Anterior cingulate cortex (tissue), 58 donors: ENCODE measurements around the gene PCDHGA6.
A peak's percentile ranks its signal among the peaks of the same experiment; 100 is the strongest.
"Not testable (repeated sequence)": the region's sequence is repeated elsewhere in the genome, so short reads cannot be mapped to it uniquely, and the experiment has no call there.

Source experiments
- DNase-seq, 58 donors: peaks; one replicate each; lab custom pipeline; 2025; lab: John Stamatoyannopoulos, UW

Gene PCDHGA6

DNA sequence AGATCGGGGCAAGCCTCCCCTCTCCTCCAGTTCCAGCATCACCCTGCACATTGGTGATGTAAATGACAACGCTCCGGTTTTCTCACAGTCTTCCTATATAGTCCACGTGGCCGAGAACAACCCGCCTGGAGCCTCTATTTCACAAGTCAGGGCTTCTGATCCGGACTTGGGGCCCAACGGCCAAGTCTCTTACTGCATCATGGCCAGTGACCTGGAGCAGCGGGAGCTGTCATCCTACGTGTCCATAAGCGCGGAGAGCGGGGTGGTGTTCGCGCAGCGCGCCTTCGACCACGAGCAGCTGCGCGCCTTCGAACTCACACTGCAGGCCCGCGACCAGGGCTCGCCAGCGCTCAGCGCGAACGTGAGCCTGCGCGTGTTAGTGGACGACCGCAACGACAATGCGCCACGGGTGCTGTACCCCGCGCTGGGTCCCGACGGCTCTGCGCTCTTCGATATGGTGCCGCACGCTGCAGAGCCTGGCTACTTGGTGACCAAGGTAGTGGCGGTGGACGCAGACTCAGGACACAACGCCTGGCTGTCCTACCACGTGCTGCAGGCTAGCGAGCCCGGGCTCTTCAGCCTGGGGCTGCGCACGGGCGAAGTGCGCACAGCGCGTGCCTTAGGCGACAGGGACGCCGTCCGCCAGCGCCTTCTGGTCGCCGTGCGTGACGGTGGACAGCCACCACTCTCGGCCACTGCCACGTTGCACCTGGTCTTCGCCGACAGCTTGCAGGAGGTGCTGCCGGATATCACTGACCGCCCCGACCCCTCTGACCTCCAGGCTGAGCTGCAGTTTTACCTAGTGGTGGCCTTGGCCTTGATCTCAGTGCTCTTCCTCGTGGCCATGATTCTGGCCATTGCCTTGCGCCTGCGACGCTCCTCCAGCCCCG lies 15.7 kb downstream of the PCDHGA6 start:
- DNase-seq = no peak

- DNase-seq = no peak
These were observed 18.9 kb downstream of the PCDHGA6 start, which contains the start of gene PCDHGA8 for GRCh38 chr5:141392429-141393198. Gene PCDHGA8, plus strand, starts transcription at chr5:141392633. Its CDS starts 181 bp downstream, at chr5:141392814.

DNA sequence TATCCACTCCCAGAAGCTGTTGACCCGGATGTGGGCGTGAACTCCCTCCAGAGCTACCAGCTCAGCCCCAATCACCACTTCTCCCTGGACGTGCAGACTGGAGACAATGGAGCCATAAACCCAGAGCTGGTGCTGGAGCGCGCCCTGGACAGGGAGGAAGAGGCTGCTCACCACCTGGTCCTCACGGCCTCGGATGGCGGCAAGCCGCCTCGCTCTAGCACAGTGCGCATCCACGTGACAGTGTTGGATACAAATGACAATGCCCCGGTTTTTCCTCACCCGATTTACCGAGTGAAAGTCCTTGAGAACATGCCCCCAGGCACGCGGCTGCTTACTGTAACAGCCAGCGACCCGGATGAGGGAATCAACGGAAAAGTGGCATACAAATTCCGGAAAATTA lies 19.6 kb downstream of the PCDHGA6 start:
- DNase-seq = no peak

- not testable (repeated sequence) for DNase-seq
These were observed 20.9 kb downstream of the PCDHGA6 start for GRCh38 chr5:141394401-141395187.

DNA sequence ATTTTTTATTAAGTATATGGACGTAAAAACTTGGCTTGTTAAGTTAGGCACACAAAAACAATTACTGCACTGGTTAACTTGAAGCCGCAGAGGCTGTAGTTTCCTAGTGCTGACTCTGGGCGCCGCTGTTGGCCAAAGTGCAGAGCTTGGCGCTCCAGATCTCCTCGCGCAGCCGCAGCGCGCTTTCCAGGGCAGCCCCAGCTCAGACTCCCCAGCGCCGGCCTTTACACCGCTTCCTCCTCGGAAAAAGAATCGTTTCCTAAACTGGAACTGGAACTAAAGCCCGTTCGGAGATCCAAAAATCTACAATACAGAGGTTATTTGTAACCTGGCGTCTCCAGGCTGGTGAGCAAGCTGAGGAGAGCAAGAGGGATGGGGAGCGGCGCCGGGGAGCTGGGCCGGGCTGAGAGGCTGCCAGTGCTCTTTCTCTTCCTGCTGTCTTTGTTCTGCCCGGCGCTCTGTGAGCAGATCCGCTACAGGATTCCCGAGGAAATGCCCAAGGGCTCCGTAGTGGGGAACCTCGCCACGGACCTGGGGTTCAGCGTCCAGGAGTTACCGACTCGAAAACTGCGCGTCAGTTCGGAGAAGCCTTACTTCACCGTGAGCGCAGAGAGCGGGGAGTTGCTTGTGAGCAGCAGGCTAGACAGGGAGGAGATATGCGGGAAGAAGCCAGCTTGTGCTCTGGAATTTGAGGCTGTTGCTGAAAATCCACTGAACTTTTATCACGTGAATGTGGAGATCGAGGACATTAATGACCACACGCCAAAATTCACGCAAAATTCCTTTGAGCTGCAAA lies 24.3 kb downstream of the PCDHGA6 start, which contains the start of gene PCDHGB5:
Gene PCDHGB5, plus strand, starts transcription at position 192 of the 796 bp plus-strand sequence. Its CDS starts 181 bp downstream, at position 373.
- peak in 1 of 58 donors; percentile 10 for DNase-seq

GRCh38 chr5:141398608-141399007 lies 24.9 kb downstream of the PCDHGA6 start:
- DNase-seq = no peak

DNA sequence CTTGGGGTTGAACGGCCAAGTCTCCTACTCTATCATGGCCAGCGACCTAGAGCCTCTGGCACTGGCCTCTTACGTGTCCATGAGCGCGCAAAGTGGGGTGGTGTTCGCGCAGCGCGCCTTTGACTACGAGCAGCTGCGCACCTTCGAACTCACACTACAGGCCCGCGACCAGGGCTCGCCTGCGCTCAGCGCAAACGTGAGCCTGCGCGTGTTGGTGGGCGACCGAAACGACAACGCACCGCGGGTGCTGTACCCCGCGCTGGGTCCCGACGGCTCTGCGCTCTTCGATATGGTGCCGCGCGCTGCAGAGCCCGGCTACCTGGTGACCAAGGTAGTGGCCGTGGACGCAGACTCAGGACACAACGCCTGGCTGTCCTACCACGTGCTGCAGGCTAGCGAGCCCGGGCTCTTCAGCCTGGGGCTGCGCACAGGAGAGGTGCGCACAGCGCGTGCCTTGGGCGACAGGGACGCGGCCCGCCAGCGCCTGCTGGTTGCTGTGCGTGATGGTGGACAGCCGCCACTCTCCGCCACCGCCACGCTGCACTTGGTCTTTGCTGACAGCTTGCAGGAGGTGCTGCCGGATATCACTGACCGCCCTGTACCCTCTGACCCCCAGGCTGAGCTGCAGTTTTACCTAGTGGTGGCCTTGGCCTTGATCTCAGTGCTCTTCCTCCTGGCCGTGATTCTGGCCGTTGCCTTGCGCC lies 26.0 kb downstream of the PCDHGA6 start:
- no peak for DNase-seq

DNA sequence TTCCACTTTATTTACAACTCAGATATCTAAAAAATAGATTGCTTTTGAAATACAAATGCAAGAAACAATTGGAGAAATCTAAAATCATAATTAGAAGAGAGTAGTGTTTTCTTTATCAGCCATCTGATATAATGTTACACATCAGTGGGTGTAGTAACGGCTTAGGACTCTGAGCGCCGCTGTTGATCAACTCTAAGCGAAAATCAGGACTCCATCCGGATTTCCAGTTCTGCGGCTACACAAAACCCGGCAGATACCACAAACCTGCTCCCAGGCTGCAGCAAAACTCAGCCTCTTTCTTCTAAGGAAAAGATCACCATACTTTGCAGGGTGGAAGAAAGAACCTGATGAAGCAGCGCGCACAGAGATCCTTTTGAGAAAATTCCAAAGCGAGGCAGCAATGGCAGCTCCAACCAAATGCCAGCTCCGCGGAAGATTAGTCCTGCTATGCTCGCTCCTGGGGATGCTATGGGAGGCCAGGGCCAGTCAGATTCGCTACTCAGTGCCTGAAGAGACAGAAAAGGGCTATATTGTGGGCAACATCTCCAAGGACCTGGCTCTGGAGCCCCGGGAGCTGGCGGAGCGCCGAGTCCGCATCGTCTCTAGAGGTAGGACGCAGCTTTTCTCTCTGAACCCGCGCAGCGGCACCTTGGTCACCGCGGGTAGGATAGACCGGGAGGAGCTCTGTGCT lies 29.0 kb downstream of the PCDHGA6 start, which contains the start of gene PCDHGA9:
Gene PCDHGA9, plus strand, starts transcription at position 226 of the 691 bp plus-strand sequence. Its CDS starts 175 bp downstream, at position 401.
- peak in 2 of 58 donors; percentile 21 to 27 for DNase-seq

DNA sequence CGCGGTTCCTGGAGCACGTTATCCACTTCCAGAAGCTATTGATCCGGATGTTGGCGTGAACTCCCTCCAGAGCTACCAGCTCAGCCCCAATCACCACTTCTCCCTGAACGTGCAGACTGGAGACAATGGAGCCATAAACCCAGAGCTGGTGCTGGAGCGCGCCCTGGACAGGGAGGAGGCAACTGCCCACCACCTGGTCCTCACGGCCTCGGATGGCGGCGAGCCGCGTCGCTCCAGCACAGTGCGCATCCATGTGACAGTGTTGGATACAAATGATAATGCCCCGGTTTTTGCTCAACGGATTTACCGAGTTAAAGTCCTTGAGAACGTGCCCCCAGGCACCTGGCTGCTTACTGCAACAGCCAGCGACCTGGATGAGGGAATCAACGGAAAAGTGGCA lies 29.7 kb downstream of the PCDHGA6 start:
- DNase-seq = no peak

DNA sequence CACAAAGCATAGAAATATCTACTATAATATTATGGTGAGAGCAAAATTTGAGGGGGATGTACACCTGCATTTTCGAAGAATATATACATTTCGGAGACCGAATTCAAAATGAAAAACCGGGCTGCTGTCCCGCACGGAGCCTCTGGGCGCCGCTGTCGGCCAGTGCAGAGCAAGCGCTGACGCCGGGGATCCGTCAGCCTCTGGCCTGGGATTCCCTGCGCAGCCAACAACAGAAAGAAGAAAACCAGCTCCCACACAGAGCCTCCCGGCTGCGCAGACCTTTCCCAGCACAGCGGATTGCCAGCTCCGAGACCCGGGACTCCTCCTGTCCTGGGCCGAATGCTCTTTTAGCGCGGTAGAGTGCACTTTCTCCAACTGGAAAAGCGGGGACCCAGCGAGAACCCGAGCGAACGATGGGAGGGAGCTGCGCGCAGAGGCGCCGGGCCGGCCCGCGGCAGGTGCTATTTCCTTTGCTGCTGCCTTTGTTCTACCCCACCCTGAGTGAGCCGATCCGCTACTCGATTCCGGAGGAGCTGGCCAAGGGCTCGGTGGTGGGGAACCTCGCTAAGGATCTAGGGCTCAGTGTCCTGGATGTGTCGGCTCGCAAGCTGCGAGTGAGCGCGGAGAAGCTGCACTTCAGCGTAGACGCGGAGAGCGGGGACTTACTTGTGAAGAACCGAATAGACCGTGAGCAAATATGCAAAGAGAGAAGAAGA lies 34.3 kb downstream of the PCDHGA6 start, which contains the start of gene PCDHGB6:
Gene PCDHGB6, plus strand, starts transcription at position 232 of the 716 bp plus-strand sequence. Its CDS starts 182 bp downstream, at position 414.
- not testable (repeated sequence) for DNase-seq

GRCh38 chr5:141409598-141410306 lies 36.1 kb downstream of the PCDHGA6 start:
- DNase-seq = no peak

GRCh38 chr5:141411575-141411974 lies 37.9 kb downstream of the PCDHGA6 start:
- no peak for DNase-seq

GRCh38 chr5:141412854-141413539 lies 39.3 kb downstream of the PCDHGA6 start, which contains the start of gene PCDHGA10:
Gene PCDHGA10, plus strand, starts transcription at chr5:141412987. Its CDS starts 189 bp downstream, at chr5:141413176.
- peak in 1 of 58 donors; percentile 12 for DNase-seq

DNA sequence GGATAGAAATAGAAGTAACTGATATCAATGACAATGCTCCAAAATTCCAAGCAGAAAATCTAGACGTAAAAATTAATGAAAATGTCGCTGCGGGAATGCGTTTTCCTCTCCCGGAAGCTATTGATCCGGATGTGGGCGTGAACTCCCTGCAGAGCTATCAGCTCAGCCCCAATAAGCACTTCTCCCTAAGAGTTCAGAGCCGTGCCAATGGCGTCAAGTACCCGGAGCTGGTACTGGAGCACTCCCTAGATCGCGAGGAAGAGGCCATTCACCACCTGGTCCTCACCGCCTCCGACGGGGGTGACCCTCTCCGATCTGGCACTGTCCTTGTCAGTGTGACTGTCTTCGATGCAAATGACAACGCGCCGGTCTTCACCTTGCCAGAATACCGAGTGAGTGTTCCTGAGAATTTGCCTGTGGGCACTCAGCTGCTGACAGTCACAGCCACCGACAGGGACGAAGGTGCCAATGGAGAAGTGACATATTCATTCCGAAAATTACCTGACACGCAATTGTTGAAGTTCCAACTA lies 39.9 kb downstream of the PCDHGA6 start:
- no peak for DNase-seq

GRCh38 chr5:141414548-141415274 lies 41.0 kb downstream of the PCDHGA6 start:
- not testable (repeated sequence) for DNase-seq
